HEK293 (cell line): Measurements from ENCODE around the gene UBL4A.

ENCODE experiments used
- CTCF ChIP-seq: fragments of 450-650 bp; formaldehyde crosslinking; IDR thresholded peaks from 2 replicates; pipeline ENCODE4 v1.5.1; 2016; ENCODE audit warnings: missing biosample characterization, missing genetic modification characterization
- REST ChIP-seq: fragments of 450-650 bp; formaldehyde crosslinking; IDR thresholded peaks from 2 replicates; pipeline ENCODE4 v1.5.1; 2016; ENCODE audit warnings: missing biosample characterization, missing genetic modification characterization
- TCF7L2 ChIP-seq: IDR thresholded peaks from 2 replicates; pipeline ENCODE4 v1.6.1; 2011; ENCODE audit warnings: low read depth, mild to moderate bottlenecking, inconsistent platforms, low read length, moderate library complexity, borderline replicate concordance
- YY1 ChIP-seq: fragments of 450-650 bp; formaldehyde crosslinking; IDR thresholded peaks from 2 replicates; pipeline ENCODE4 v1.5.1; 2018; ENCODE audit warnings: missing biosample characterization, missing genetic modification characterization
- ZBTB11 ChIP-seq: fragments of 450-650 bp; formaldehyde crosslinking; conservative IDR thresholded peaks from 2 replicates; pipeline ENCODE4 v1.5.1; 2016; ENCODE audit warnings: low read depth, missing biosample characterization, missing genetic modification characterization
- ZBTB20 ChIP-seq: fragments of 450-650 bp; formaldehyde crosslinking; IDR thresholded peaks from 2 replicates; pipeline ENCODE4 v1.5.1; 2016; ENCODE audit warnings: missing biosample characterization, missing genetic modification characterization
- ZNF274 ChIP-seq, 2 experiments: fragments of 200-500 bp in 1 of 2; fragments of 450-650 bp in 1 of 2; sonication (Bioruptor generic) in 1 of 2; formaldehyde crosslinking in 1 of 2; IDR thresholded peaks; 2 replicates each; pipeline versions ENCODE4 v1.5.1 to v1.6.1; 2014 to 2016; ENCODE audit warnings: borderline replicate concordance in 1 of 2, inconsistent platforms in 1 of 2, low read length in 1 of 2, missing biosample characterization in 1 of 2, missing genetic modification characterization in 1 of 2
- ZNF354C ChIP-seq: fragments of 450-650 bp; formaldehyde crosslinking; IDR thresholded peaks from 2 replicates; pipeline ENCODE4 v1.5.1; 2016; ENCODE audit warnings: missing biosample characterization, missing genetic modification characterization, low read depth, borderline replicate concordance
- ZNF768 ChIP-seq: fragments of 450-650 bp; formaldehyde crosslinking; IDR thresholded peaks from 2 replicates; pipeline ENCODE4 v1.5.1; 2018; ENCODE audit warnings: missing biosample characterization, mild to moderate bottlenecking, missing genetic modification characterization
- ZSCAN4 ChIP-seq: fragments of 450-650 bp; formaldehyde crosslinking; IDR thresholded peaks from 2 replicates; pipeline ENCODE4 v1.5.1; 2017; ENCODE audit warnings: missing biosample characterization, missing genetic modification characterization

- TF ChIP-seq REST (tag by site-specific recombination) (no peak), CTCF (tag by site-specific recombination) (no peak), ZNF354C (tag by site-specific recombination) (no peak), ZNF274 (IDR thresholded peaks at IDR 0.05; ENCODE audit: low read length) (no peak), ZNF274 (tag by site-specific recombination; IDR thresholded peaks at IDR 0.05; ENCODE audit: borderline replicate concordance) (no peak), YY1 (tag by site-specific recombination) (no peak), ZSCAN4 (tag by site-specific recombination) (no peak), ZNF768 (tag by site-specific recombination) (no peak), ZBTB11 (tag by site-specific recombination) (no peak), TCF7L2 (no peak), ZBTB20 (tag by site-specific recombination) (no peak)
Observed at GRCh38 chrX:154509455-154509854, 23.0 kb upstream of the UBL4A start.
